HFF-Myc (cell line): ENCODE data around the gene AP5S1.

ENCODE experiments used
- DNase-seq: peaks from one replicate; pipeline ENCODE4 v3.0.0-alpha.2; 2011; ENCODE audit warnings: low read depth; ENCODE audit errors: extremely low read depth
- H3K4me3 ChIP-seq: replicated peaks from 2 replicates; pipeline ENCODE4 v1.5.1; 2011; ENCODE audit warnings: low read depth, mild to moderate bottlenecking, control low read depth, low read length
- CTCF ChIP-seq: IDR thresholded peaks from 2 replicates; pipeline ENCODE4 v1.5.1; 2012; ENCODE audit warnings: mild to moderate bottlenecking, low read depth, low read length, control low read depth; ENCODE audit errors: missing control alignments

Gene AP5S1

GRCh38 chr20:3861191-3861590 lies 40.8 kb downstream of the AP5S1 start:
- H3K4me3 ChIP-seq, result no peak overlapping the region
- DNase-seq, result no peak
- TF ChIP-seq CTCF, result no peak

- no peak for DNase-seq
- H3K4me3 ChIP-seq, result no peak overlapping the region
- no peak for TF ChIP-seq CTCF
Observed at GRCh38 chr20:3862333-3862732, 42.0 kb downstream of the AP5S1 start.

- no peak overlapping the region for H3K4me3 ChIP-seq
- TF ChIP-seq CTCF, result no peak
- DNase-seq, result no peak
Observed at GRCh38 chr20:3863317-3863716, 43.0 kb downstream of the AP5S1 start.

GRCh38 chr20:3864518-3864917 lies 44.2 kb downstream of the AP5S1 start:
- no peak for TF ChIP-seq CTCF
- no peak overlapping the region for H3K4me3 ChIP-seq
- DNase-seq, result no peak

GRCh38 chr20:3865152-3865886 lies 45.0 kb downstream of the AP5S1 start:
- no peak for TF ChIP-seq CTCF
- H3K4me3 ChIP-seq, result no peak overlapping the region
- DNase-seq, result no peak

- no peak overlapping the region for H3K4me3 ChIP-seq
Observed at GRCh38 chr20:3865887-3866407, 45.6 kb downstream of the AP5S1 start.

More at GRCh38 chr20:3865887-3866407, 45.6 kb downstream of the AP5S1 start:
- TF ChIP-seq CTCF, result no peak
- no peak for DNase-seq
